ENCODE data around the gene NPTX1. TPM values are rescaled to one million over a fixed set of nuclear protein-coding genes. Genes with fewer than 3 reads are reported as not detected.

Gene NPTX1
- total and polyA plus RNA-seq, 9 of the 15 experiments (the other 6 are each of a cell fraction or from before 2014, with no cell fraction given) = 0.04 TPM; not detected in 8

GRCh38 chr17:80486692-80487091 lies 10.3 kb upstream of the NPTX1 start:
- H3K9ac ChIP-seq (ENCODE audit: insufficient read depth in 1 of 2, low read depth in 2 of 2, low read length in 2 of 2) = no peak overlapping the region
- H3K4me2 ChIP-seq (ENCODE audit: insufficient read depth, low read length) = no peak overlapping the region
- FAIRE-seq (no peak), DNase-seq (ENCODE audit: extremely low read depth in 1 of 4, low spot score in 3 of 4) (no peak), ATAC-seq (no peak)
- intact Hi-C loops (cut with micrococcal nuclease) (no loop called here), in situ Hi-C loops (cut with MboI) (no loop called here)
- no peak overlapping the region for H3K4me3 ChIP-seq
- 2% methylated on average over 14 of the region's 17 CpGs for WGBS (ENCODE audit: insufficient coverage, low coverage, missing lambda C conversion rate)
- no peaks in the 10 kb centered on the region for H3K9me3 ChIP-seq (replicated peaks; ENCODE audit: control insufficient read depth, insufficient read depth, low read depth, low read length)
- CTCF ChIA-PET (ENCODE audit: low intra/inter-chr PET ratio) = no interaction called here
- BruUV-seq (replicated peaks) = no TSS peak
- 0 out of 2 replicates have a peak, but pooled peaks cover 5% of the 10 kb centered on the region for H4K20me1 ChIP-seq (replicated peaks; ENCODE audit: control insufficient read depth, insufficient read depth, low read length)
- no peaks in the 10 kb centered on the region for H3K9me1 ChIP-seq (ENCODE audit: control insufficient read depth, insufficient read depth, low read length)
- POLR2A ChIA-PET = interaction anchor here (0.6 to 1.5 kb wide), 3 partner anchors 10 to 32 kb away, joined by 3 read pairs; partner anchors contain the start of gene NPTX1
- H3K79me2 ChIP-seq (ENCODE audit: control insufficient read depth, insufficient read depth, low read length) = no peaks in the 10 kb centered on the region
- H3K27ac ChIP-seq (ENCODE audit: extremely low read depth, low read depth, low read length) = no peak overlapping the region
- H2AFZ ChIP-seq (ENCODE audit: low read depth, low read length) = no peak overlapping the region
- peaks cover 0 to 63% of the 10 kb centered on the region in 2 experiments; a peak in 4 of 5 replicates for H3K27me3 ChIP-seq (ENCODE audit: control insufficient read depth in 2 of 2, insufficient read depth in 2 of 2, low read length in 2 of 2)
- peaks cover 0 to 11% of the 10 kb centered on the region in 2 experiments; a peak in 3 of 5 replicates for H3K4me1 ChIP-seq (replicated peaks in 1 of 2; ENCODE audit: control insufficient read depth in 2 of 2, insufficient read depth in 2 of 2, low read length in 2 of 2)
- H3K36me3 ChIP-seq (ENCODE audit: control insufficient read depth, insufficient read depth, low read length) = no peaks in the 10 kb centered on the region
- TF ChIP-seq SMAD1 (IDR thresholded peaks at IDR 0.05; ENCODE audit: low read depth, low read length, partially characterized antibody) = no peak
- TF ChIP-seq DDX20 (tag; IDR thresholded peaks at IDR 0.05; ENCODE audit: low read depth) = no peak
- TF ChIP-seq PRPF4 (IDR thresholded peaks at IDR 0.05; ENCODE audit: insufficient read depth, low read depth, low read length, poor library complexity, severe bottlenecking) = no peak
- no peak for TF ChIP-seq ZBTB17 (CRISPR knock-in tag; IDR thresholded peaks at IDR 0.05)
- no peak for TF ChIP-seq KHSRP (IDR thresholded peaks at IDR 0.05)
- TF ChIP-seq HDAC1 (IDR thresholded peaks at IDR 0.05) = no peak
- TF ChIP-seq TBL1XR1 (IDR thresholded peaks at IDR 0.05; ENCODE audit: low read length in 2 of 2) = no peak
- no peak for TF ChIP-seq BCLAF1 (IDR thresholded peaks at IDR 0.05; ENCODE audit: borderline replicate concordance in 1 of 2, control insufficient read depth in 1 of 2, low read depth in 2 of 2, low read length in 1 of 2)
- no peak for TF ChIP-seq ZNF174 (CRISPR knock-in tag; IDR thresholded peaks at IDR 0.05)
- TF ChIP-seq HOMEZ (CRISPR knock-in tag; IDR thresholded peaks at IDR 0.05) = no peak
- no peak for TF ChIP-seq ZNF507 (tag; conservative IDR thresholded peaks at IDR 0.05)
- no peak for TF ChIP-seq CAMTA2 (CRISPR knock-in tag; conservative IDR thresholded peaks at IDR 0.05)
- TF ChIP-seq NCOA4 (IDR thresholded peaks at IDR 0.05; ENCODE audit: partially characterized antibody) = no peak
- no peak for TF ChIP-seq UBTF (IDR thresholded peaks at IDR 0.05; ENCODE audit: borderline replicate concordance in 1 of 2, low read depth in 2 of 2, low read length in 2 of 2)
- no peak for TF ChIP-seq KLF16 (IDR thresholded peaks at IDR 0.05)
- TF ChIP-seq HNRNPUL1 (IDR thresholded peaks at IDR 0.05; ENCODE audit: low read length) = no peak
